A673 (cell line): ENCODE data around the gene ATP8A2. TPM values are rescaled to one million over a fixed set of nuclear protein-coding genes. Genes with fewer than 3 reads are reported as not detected.

Experiments used
- BruUV-seq: library from RNA; stranded (reverse); fragments of 400-500 nt; replicated peaks from 2 replicates; lab custom pipeline; 2021; lab: Mats Ljungman, UMichigan
- CTCF ChIA-PET: fragments of 300-600 bp; sonication (Branson Sonifier 250); formaldehyde crosslinking; loops from one replicate; lab custom pipeline; 2022; ENCODE audit warnings: antibody characterized with exemption; lab: Charles Lee
- POLR2A ChIA-PET: fragments of 300-600 bp; sonication (Branson Sonifier 250); formaldehyde crosslinking; loops from one replicate; lab custom pipeline; 2022; ENCODE audit warnings: antibody characterized with exemption; ENCODE audit not compliant: low non-redundant PET; lab: Charles Lee
- DNase-seq: peaks from one replicate; pipeline ENCODE4 v3.0.0-alpha.2; 2015; ENCODE audit warnings: low spot score
- H3K27ac ChIP-seq: fragments of 200-600 bp; sonication (generic); 2 replicates; pipeline ENCODE4 v1.5.1; 2016; ENCODE audit warnings: mixed run types, low read depth, mild to moderate bottlenecking, mixed read lengths, antibody characterized with exemption, low read length; ENCODE audit not compliant: poor library complexity, severe bottlenecking
- H3K27me3 ChIP-seq: fragments of 200-600 bp; sonication (generic); replicated peaks from 2 replicates; pipeline ENCODE4 v1.6.1; 2017; ENCODE audit warnings: mixed run types, low read depth, mild to moderate bottlenecking, mixed read lengths, antibody characterized with exemption, low read length; ENCODE audit not compliant: insufficient read depth, poor library complexity
- H3K36me3 ChIP-seq: fragments of 200-600 bp; sonication (generic); 2 replicates; pipeline ENCODE4 v1.6.1; 2016; ENCODE audit warnings: mixed run types, mild to moderate bottlenecking, mixed read lengths, antibody characterized with exemption, low read length; ENCODE audit not compliant: insufficient read depth, poor library complexity, severe bottlenecking
- H3K4me1 ChIP-seq: fragments of 200-600 bp; sonication (generic); 2 replicates; pipeline ENCODE4 v1.6.1; 2017; ENCODE audit warnings: mixed run types, mild to moderate bottlenecking, mixed read lengths, antibody characterized with exemption, low read length; ENCODE audit not compliant: insufficient read depth, poor library complexity, severe bottlenecking
- H3K4me3 ChIP-seq: fragments of 200-600 bp; sonication (generic); 2 replicates; pipeline ENCODE4 v1.5.1; 2016; ENCODE audit warnings: low read depth, mixed run types, mild to moderate bottlenecking, mixed read lengths, low read length; ENCODE audit not compliant: poor library complexity, severe bottlenecking
- H3K9me3 ChIP-seq: fragments of 200-600 bp; sonication (generic); 2 replicates; pipeline ENCODE4 v1.6.1; 2016; ENCODE audit warnings: mixed run types, low read depth, mild to moderate bottlenecking, mixed read lengths, antibody characterized with exemption, low read length; ENCODE audit not compliant: poor library complexity, severe bottlenecking
- CTCF ChIP-seq: fragments of 300-800, 200-600 bp; sonication (generic); conservative IDR thresholded peaks from 2 replicates; pipeline ENCODE4 v1.5.1; 2017; ENCODE audit warnings: low read depth, mild to moderate bottlenecking, antibody characterized with exemption, low read length, moderate library complexity, mixed read lengths
- EZH2 ChIP-seq: fragments of 200-600 bp; sonication (generic); IDR thresholded peaks from 2 replicates; pipeline ENCODE4 v1.6.1; 2017; ENCODE audit warnings: borderline replicate concordance, low read depth, mild to moderate bottlenecking, mixed read lengths, antibody characterized with exemption, low read length; ENCODE audit not compliant: poor library complexity, severe bottlenecking
- intact Hi-C: fragments of 100-400 bp; cut with micrococcal nuclease; formaldehyde crosslinking; loops from one replicate; pipeline ENCODE4 v1.10.0; 2022; ENCODE audit not compliant: unreplicated experiment
- total RNA-seq: library from RNA; stranded (reverse); gene quantifications from 2 replicates; pipeline ENCODE4 v1.2.3, GENCODE V29; 2021

Gene ATP8A2
- total RNA-seq, 1 experiment from 2014 or later: 0.92 TPM

GRCh38 chr13:25347151-25347550 is 24.6 kb upstream of the ATP8A2 start:
- Histone ChIP-seq H3K27me3 (no peaks in the 10 kb centered on the region), H3K4me1 (peaks cover 4% of the 10 kb centered on the region), H3K4me3 (no peak overlapping the region), H3K36me3 (no peaks in the 10 kb centered on the region), H3K9me3 (no peaks in the 10 kb centered on the region), H3K27ac (no peak overlapping the region)
- ChIA-PET POLR2A (no interaction called here), CTCF (no interaction called here)
- no TSS peak for BruUV-seq
- intact Hi-C loops: no loop called here
- TF ChIP-seq CTCF: no peak
- TF ChIP-seq EZH2: no peak
- DNase-seq: no peak

GRCh38 chr13:25351404-25351803 is 20.4 kb upstream of the ATP8A2 start:
- H3K27me3 ChIP-seq: no peaks in the 10 kb centered on the region
- no peak overlapping the region for H3K4me3 ChIP-seq
- no peak overlapping the region for H3K27ac ChIP-seq
- no peaks in the 10 kb centered on the region for H3K4me1 ChIP-seq
- POLR2A ChIA-PET: no interaction called here
- DNase-seq: no peak
- no peak for TF ChIP-seq CTCF
- TF ChIP-seq EZH2: no peak
- intact Hi-C loops: no loop called here
- BruUV-seq: no TSS peak
- H3K9me3 ChIP-seq: no peaks in the 10 kb centered on the region
- no peaks in the 10 kb centered on the region for H3K36me3 ChIP-seq
- CTCF ChIA-PET: no interaction called here

GRCh38 chr13:25352230-25352629 is 19.5 kb upstream of the ATP8A2 start:
- BruUV-seq: no TSS peak
- intact Hi-C loops: no loop called here
- Histone ChIP-seq H3K36me3 (no peaks in the 10 kb centered on the region), H3K4me1 (no peaks in the 10 kb centered on the region), H3K4me3 (no peak overlapping the region), H3K9me3 (no peaks in the 10 kb centered on the region), H3K27me3 (no peaks in the 10 kb centered on the region), H3K27ac (no peak overlapping the region)
- ChIA-PET POLR2A (no interaction called here), CTCF (no interaction called here)
- no peak for DNase-seq
- TF ChIP-seq EZH2 (no peak), CTCF (no peak)
